ENCODE data around the gene TAGLN3.

TAGLN3 gene

GRCh38 chr3:111978583-111979433 is 19.9 kb upstream of the TAGLN3 start, which contains the start of gene ABHD10:
Gene ABHD10 (plus strand): TSS chr3:111979026. CDS start chr3:111979062, 36 bp downstream.
- peak; percentile 92 to 94 (median 92) for DNase-seq

DNA sequence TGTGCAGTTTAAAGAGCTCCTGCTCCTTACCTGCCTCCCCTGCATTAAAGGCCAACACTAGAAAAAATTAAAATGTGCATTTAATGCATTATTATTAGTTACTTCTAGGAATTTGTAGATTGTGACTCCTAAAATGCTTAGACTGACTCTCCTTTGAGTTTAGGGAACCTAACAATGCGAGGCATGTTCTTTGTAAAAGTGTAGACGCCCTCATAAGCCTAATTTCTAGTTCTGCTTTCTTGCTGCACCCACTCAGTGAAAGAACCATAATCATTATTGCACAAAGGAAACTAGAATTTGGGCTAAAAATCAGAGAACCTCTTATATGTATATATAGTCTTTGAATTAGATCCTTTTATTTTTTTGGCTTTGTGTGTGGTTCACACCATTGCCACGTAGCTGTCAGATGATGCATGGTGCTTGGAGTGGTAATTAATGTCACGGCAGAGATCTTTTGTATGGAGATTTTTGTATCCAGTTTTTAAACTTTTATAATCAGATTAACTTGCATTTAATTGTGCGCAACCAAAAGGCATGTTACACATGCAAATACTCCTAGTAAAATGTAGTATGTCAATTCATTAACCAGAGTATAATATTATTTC is 19.2 kb upstream of the TAGLN3 start:
- no peak for DNase-seq

- DNase-seq, result peak in 1 of 4 experiments; percentile 16
Observed at GRCh38 chr3:111980716-111981456, 17.8 kb upstream of the TAGLN3 start.

DNA sequence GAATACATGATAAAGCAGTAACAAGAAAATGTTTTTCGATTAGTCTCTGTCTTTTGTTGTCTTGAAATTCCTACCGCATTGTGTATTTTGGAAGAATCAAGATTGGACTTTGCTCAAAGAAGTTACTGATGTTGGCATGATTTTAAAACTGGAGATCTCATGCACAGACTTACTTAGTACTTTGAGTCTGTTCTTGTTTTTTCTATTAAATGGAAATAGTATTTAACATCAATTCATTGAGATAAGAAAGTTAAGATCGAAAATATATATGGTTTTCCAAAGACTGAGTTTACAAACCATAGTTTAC is 17.3 kb upstream of the TAGLN3 start:
- no peak for DNase-seq

GRCh38 chr3:111984636-111985298 is 14.0 kb upstream of the TAGLN3 start:
- no peak for DNase-seq

GRCh38 chr3:111986800-111987199 is 11.9 kb upstream of the TAGLN3 start:
- no peak for DNase-seq

DNA sequence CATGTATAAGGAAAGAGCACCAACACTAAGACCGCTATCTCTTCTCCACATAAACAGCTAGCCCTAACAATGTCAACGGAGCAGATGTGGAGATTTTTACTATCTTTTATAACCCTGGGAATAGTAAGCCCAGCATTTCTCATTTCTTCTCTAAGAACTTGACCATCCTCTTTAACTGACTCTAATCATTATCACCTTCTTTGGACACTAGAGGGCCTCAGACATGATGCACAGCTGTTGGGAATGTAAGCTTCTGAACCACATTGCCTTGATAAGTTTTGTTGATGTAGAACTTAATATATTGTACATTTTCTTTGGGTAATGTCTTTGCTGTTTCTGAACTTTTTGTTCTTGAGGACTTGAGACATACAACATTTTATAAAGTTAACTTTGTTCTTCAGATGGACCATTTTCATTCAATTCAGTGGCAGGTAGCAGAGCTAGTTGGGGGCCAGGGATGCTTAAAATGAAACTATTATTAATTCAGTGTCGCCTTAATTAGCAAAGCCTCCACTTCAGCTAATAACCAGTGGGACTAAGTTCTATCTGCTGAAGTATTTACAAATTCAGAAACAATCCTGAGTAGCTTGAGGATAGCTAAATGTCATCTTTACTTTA is 9.6 kb upstream of the TAGLN3 start:
- no peak for DNase-seq

DNA sequence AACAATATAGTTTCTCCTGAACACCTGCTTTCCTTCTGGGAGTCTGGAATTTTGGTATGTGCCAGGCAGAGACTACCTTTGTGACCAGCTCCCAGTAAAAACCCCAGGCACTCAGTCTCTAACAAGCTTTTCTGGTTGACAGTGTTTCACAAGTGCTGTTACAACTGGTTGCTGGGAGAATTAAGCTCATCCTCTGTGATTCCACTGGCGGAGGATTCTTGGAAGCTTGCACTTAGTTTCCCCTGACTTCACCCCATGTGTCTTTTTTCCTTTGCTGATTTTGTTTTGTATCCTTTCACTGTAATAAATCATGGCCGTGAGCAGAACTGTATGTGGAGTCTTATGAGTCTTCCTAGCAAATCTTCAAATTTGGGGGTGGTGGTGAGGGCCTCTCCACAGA is 5.7 kb upstream of the TAGLN3 start:
- DNase-seq, result no peak

DNA sequence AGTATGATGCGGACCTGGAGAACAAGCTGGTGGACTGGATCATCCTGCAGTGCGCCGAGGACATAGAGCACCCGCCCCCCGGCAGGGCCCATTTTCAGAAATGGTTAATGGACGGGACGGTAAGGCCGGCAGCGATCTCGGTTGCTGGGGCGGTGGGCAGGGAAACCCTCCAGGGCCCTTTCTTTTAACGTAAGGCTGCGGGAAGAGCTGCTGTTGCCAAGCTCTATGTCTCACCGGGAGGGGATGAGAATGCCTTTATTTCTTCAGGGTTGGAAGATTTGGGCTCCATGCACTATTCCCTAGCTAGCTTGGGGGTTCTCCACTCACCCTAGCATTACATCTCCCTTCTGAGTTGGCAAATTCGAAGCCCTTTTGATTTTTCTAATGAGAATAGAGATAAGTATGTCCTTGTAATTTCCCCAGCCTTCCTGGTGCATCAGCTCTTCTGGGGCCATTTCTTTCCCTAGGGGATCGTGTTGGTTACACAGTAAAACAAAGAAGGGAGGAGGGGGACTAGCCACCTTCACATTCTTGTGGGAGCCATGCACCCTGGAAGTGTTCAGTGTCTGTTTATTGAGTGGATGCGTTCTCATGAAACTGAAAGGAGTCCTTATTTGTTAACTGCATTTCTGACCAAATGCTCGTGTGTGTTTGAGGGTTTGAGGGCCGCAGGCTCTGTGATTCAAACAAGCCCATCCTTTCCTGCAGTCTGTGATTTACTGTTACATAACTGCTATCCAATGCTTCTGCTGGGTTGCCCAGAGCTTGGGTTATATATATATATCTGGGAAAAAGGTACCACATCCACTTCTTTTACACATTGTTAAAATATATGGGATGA is 982 bp downstream of the TAGLN3 start:
- no peak for DNase-seq

- DNase-seq, result no peak
Observed at GRCh38 chr3:112000367-112000771, 1.6 kb downstream of the TAGLN3 start.

- DNase-seq, result no peak
Observed at GRCh38 chr3:112000966-112001365, 2.2 kb downstream of the TAGLN3 start.

DNA sequence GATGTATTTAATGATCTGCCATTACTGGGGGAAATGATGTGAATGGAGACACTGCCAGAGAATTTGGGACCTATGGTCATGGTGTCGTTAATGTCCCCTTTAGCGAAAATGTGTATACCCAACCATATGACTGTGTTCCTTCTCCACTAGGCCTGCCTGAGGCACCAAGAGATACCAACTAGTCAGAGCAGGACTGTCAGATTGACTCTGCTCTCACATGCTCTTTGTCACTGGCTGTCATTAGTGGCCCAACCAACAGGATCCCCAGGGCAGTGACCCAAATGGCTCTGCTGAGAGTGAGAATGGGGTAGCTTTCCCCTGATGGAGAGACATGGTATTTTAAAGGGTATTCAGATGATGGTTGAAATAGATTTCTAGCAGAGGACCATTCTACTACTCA is 2.8 kb downstream of the TAGLN3 start:
- DNase-seq, result no peak

DNA sequence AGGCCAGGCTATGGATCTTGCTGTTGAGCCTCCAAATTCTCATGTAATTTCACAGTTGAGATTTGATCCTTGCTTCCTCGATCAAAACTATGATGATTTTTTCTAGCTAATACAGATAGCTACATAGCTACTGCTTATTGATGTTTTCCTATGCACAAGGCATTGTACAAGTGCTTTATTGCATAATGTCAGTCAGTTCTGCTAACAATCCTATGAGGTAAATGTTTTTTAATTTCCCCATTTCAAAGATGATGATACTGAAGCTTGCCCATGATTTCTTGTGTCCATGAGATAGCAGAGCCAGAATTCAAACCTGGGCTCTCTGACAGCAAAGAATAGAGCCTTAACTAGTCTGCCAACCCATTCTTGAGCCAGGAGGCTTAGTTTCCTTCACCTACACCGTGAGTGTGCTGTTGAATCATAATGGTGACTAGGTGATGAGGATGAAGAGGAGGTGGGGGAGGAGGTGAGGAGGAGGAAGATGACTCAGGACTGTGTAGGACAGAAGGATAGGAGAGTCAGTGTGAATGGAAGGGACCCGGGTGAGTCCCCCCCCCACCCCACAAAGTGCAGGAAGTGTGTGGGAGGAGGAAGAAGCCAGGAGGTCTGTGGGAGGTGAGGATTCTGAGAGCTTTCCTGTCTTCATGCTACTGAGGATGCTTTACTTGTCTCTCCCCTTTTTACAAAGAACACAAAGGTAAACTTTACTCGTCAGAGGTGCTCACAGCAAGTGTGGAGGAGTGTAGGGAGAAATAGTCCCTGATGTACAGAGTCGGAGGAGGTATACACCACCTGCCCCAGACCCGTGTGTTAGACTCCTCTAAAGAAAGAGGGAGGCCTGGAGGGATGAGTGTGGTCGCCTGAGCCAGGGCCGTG is 3.6 kb downstream of the TAGLN3 start:
- peak in 1 of 4 experiments; percentile 20 for DNase-seq

- no peak for DNase-seq
Observed at GRCh38 chr3:112003321-112004080, 4.8 kb downstream of the TAGLN3 start.

- no peak for DNase-seq
Observed at GRCh38 chr3:112004187-112004586, 5.5 kb downstream of the TAGLN3 start.

GRCh38 chr3:112004669-112005068 is 5.9 kb downstream of the TAGLN3 start:
- no peak for DNase-seq

DNA sequence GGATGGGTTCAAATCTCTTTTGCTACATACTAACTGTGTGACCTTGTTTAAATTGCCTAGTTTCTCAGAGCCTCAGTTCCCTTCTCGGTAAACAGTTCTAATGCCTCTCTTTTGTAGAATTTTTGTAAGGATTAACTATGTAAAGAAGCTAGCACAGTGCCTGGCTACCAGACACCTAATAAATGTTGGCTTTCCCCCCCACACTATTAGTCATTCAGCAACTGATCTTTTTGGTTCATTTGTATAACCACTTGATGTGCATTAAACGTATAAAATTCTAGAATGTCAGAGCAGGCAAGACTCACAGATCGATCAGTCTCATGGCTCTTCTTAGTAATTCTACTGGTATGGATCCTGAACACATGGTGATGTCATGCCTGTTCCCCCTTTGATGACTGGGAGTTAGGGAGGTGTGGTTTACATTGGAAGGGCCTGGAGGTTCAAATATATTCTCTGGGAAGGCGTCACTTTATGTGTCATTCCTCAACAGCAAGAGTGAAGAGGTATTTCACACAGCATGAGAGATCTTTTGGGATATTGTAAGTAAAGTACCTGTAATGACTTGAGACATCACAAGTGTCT is 6.5 kb downstream of the TAGLN3 start:
- DNase-seq, result no peak

- DNase-seq, result no peak
Observed at GRCh38 chr3:112007633-112008032, 8.9 kb downstream of the TAGLN3 start.

- DNase-seq, result no peak
Observed at GRCh38 chr3:112009670-112010069, 10.9 kb downstream of the TAGLN3 start.

DNA sequence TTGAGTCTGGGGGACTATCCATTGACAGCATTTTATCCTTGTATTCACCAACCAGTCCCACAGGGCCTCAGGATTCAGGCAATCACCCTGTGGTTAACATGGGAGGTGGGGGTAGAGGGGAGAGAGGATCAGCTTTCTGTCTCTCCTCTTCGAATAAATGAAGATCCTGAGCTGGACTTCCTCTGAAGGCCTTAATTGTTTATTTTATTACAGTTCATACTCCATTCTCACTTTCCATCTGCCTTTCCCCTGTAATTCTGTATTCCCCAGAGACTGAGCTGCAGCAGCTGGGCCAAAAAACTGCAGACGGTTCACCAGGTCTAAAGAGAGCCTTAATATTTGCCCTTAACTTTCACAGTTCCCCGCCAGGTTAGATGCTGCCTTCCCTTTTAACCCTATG is 11.9 kb downstream of the TAGLN3 start:
- no peak for DNase-seq
